GM19324 (cell line): Measurements from ENCODE around the gene SEC61A2.
"Not testable (repeated sequence)": the region's sequence is repeated elsewhere in the genome, so short reads cannot be mapped to it uniquely, and the experiment has no call there.

ENCODE experiments used
- ATAC-seq: cut with Tn5 transposase; IDR thresholded peaks from one replicate; pipeline ENCODE4 v1.9.1; 2021; ENCODE audit warnings: mild to moderate bottlenecking, moderate library complexity; ENCODE audit not compliant: unreplicated experiment, low FRiP score

The SEC61A2 gene

GRCh38 chr10:12129222-12130111 lies at the start of gene SEC61A2:
SEC61A2 (plus strand) TSS chr10:12129677; CDS start chr10:12129788, 111 bp downstream.
- peak; percentile 98 for ATAC-seq

GRCh38 chr10:12081470-12081869 lies 48.0 kb upstream of the SEC61A2 start:
- no peak for ATAC-seq

- ATAC-seq = no peak
Observed at GRCh38 chr10:12081879-12082557, 47.5 kb upstream of the SEC61A2 start.

- no peak for ATAC-seq
Observed at GRCh38 chr10:12088919-12089318, 40.6 kb upstream of the SEC61A2 start.

GRCh38 chr10:12091421-12091820 lies 38.1 kb upstream of the SEC61A2 start:
- ATAC-seq = no peak

GRCh38 chr10:12097361-12097760 lies 32.1 kb upstream of the SEC61A2 start:
- not testable (repeated sequence) for ATAC-seq

GRCh38 chr10:12097791-12098190 lies 31.7 kb upstream of the SEC61A2 start:
- ATAC-seq = no peak

GRCh38 chr10:12098966-12099365 lies 30.5 kb upstream of the SEC61A2 start:
- no peak for ATAC-seq

- no peak for ATAC-seq
Observed at GRCh38 chr10:12103802-12104201, 25.7 kb upstream of the SEC61A2 start.

GRCh38 chr10:12107781-12108180 lies 21.7 kb upstream of the SEC61A2 start:
- ATAC-seq = no peak

- ATAC-seq = no peak
Observed at GRCh38 chr10:12109286-12109685, 20.2 kb upstream of the SEC61A2 start.

- ATAC-seq = no peak
Observed at GRCh38 chr10:12111528-12111927, 17.9 kb upstream of the SEC61A2 start.

GRCh38 chr10:12113627-12114026 lies 15.8 kb upstream of the SEC61A2 start:
- ATAC-seq = no peak

GRCh38 chr10:12121673-12122072 lies 7.8 kb upstream of the SEC61A2 start:
- no peak for ATAC-seq

- no peak for ATAC-seq
Observed at GRCh38 chr10:12130237-12130872, 878 bp downstream of the SEC61A2 start.

GRCh38 chr10:12135631-12136030 lies 6.2 kb downstream of the SEC61A2 start:
- ATAC-seq = no peak

GRCh38 chr10:12140038-12140437 lies 10.6 kb downstream of the SEC61A2 start:
- ATAC-seq = no peak

- ATAC-seq = no peak
Observed at GRCh38 chr10:12144538-12144937, 15.1 kb downstream of the SEC61A2 start.

- no peak for ATAC-seq
Observed at GRCh38 chr10:12150163-12150562, 20.7 kb downstream of the SEC61A2 start.

GRCh38 chr10:12154516-12154915 lies 25.0 kb downstream of the SEC61A2 start:
- ATAC-seq = no peak
